ENCODE data around the gene LRRC59. TPM values are rescaled to one million over a fixed set of nuclear protein-coding genes. Genes with fewer than 3 reads are reported as not detected.

The LRRC59 gene
- total RNA-seq, 1 experiment from 2014 or later: 108 TPM

GRCh38 chr17:50332196-50332595 lies 65.1 kb downstream of the LRRC59 start (continued):
- TF ChIP-seq PREB (CRISPR knock-in tag; IDR thresholded peaks at IDR 0.05; ENCODE audit: borderline replicate concordance) (no peak), E2F4 (CRISPR knock-in tag; IDR thresholded peaks at IDR 0.05; ENCODE audit: borderline replicate concordance, low read depth) (no peak), ERG (CRISPR knock-in tag; IDR thresholded peaks at IDR 0.05) (no peak)
- TF ChIP-seq, protein P1, sequence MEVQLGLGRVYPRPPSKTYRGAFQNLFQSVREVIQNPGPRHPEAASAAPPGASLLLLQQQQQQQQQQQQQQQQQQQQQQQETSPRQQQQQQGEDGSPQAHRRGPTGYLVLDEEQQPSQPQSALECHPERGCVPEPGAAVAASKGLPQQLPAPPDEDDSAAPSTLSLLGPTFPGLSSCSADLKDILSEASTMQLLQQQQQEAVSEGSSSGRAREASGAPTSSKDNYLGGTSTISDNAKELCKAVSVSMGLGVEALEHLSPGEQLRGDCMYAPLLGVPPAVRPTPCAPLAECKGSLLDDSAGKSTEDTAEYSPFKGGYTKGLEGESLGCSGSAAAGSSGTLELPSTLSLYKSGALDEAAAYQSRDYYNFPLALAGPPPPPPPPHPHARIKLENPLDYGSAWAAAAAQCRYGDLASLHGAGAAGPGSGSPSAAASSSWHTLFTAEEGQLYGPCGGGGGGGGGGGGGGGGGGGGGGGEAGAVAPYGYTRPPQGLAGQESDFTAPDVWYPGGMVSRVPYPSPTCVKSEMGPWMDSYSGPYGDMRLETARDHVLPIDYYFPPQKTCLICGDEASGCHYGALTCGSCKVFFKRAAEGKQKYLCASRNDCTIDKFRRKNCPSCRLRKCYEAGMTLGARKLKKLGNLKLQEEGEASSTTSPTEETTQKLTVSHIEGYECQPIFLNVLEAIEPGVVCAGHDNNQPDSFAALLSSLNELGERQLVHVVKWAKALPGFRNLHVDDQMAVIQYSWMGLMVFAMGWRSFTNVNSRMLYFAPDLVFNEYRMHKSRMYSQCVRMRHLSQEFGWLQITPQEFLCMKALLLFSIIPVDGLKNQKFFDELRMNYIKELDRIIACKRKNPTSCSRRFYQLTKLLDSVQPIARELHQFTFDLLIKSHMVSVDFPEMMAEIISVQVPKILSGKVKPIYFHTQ (CRISPR knock-in tag; IDR thresholded peaks at IDR 0.05): no peak

Other genes starting within 250 kb of the LRRC59 start
- 20.4 to 21.7 TPM (median 20.6 TPM) in 3 replicates for gene PPP1R9B, start 246.8 kb downstream of the LRRC59 start, total RNA-seq (2021)
- gene SGCA, start 231.5 kb downstream of the LRRC59 start, total RNA-seq (2021): 0.39 to 1.0 TPM in 2 of 3 replicates, not detected in the other
- 46.1 to 52.1 TPM (median 50.4 TPM) in 3 replicates for gene COL1A1, start 195.9 kb downstream of the LRRC59 start, total RNA-seq (2021)
- gene TMEM92, start 123.1 kb downstream of the LRRC59 start, total RNA-seq (2021): 9.8 to 10.4 TPM (median 10.3 TPM) in 3 replicates
- gene XYLT2, start 51.4 kb downstream of the LRRC59 start, total RNA-seq (2021): 35.7 to 39.7 TPM (median 37.9 TPM) in 3 replicates
- 66.7 to 80.5 TPM (median 69.8 TPM) in 3 replicates for gene MRPL27, start 24.3 kb downstream of the LRRC59 start, total RNA-seq (2021)
- gene EME1, start 24.3 kb downstream of the LRRC59 start, total RNA-seq (2021): 22.8 to 27.1 TPM (median 24.9 TPM) in 3 replicates
- 19.1 to 19.9 TPM (median 19.7 TPM) in 3 replicates for gene ACSF2, start 28.7 kb upstream of the LRRC59 start, total RNA-seq (2021)
- gene CHAD, start 71.4 kb upstream of the LRRC59 start, total RNA-seq (2021): 0.09 TPM in 2 of 3 replicates, not detected in the other
- 35.1 to 41.5 TPM (median 40.5 TPM) in 3 replicates for gene RSAD1, start 81.3 kb upstream of the LRRC59 start, total RNA-seq (2021)
- 5.7 to 6.9 TPM (median 6.6 TPM) in 3 replicates for gene MYCBPAP, start 110.9 kb upstream of the LRRC59 start, total RNA-seq (2021)
- gene EPN3, start 135.2 kb upstream of the LRRC59 start, total RNA-seq (2021): 6.9 to 8.8 TPM (median 8.1 TPM) in 3 replicates
- 24.6 to 30.6 TPM (median 26.3 TPM) in 3 replicates for gene SPATA20, start 149.7 kb upstream of the LRRC59 start, total RNA-seq (2021)
- 5.4 to 6.7 TPM (median 6.2 TPM) in 3 replicates for gene CACNA1G, start 163.2 kb upstream of the LRRC59 start, total RNA-seq (2021)
- gene ABCC3, start 237.4 kb upstream of the LRRC59 start, total RNA-seq (2021): 0.92 to 2.6 TPM (median 0.99 TPM) in 3 replicates